Stimulated activated naive CD8-positive, alpha-beta T cell treated with anti-CD3 and anti-CD28 coated beads, Interleukin-15, Interleukin-2, amounts not matched to agents 100 U/mL and 50 U/mL, for 24 hours (primary cell): Measurements from ENCODE around the gene CD19.
"Not testable (repeated sequence)": the region's sequence is repeated elsewhere in the genome, so short reads cannot be mapped to it uniquely, and the experiment has no call there.

Experiments
- ATAC-seq: fragments of 150-1000 bp; cut with Tn5 transposase; one replicate; pipeline ENCODE4 v1.10.0; 2021
- DNase-seq: peaks from one replicate; pipeline ENCODE4 v3.0.0; 2021

The CD19 gene

DNA sequence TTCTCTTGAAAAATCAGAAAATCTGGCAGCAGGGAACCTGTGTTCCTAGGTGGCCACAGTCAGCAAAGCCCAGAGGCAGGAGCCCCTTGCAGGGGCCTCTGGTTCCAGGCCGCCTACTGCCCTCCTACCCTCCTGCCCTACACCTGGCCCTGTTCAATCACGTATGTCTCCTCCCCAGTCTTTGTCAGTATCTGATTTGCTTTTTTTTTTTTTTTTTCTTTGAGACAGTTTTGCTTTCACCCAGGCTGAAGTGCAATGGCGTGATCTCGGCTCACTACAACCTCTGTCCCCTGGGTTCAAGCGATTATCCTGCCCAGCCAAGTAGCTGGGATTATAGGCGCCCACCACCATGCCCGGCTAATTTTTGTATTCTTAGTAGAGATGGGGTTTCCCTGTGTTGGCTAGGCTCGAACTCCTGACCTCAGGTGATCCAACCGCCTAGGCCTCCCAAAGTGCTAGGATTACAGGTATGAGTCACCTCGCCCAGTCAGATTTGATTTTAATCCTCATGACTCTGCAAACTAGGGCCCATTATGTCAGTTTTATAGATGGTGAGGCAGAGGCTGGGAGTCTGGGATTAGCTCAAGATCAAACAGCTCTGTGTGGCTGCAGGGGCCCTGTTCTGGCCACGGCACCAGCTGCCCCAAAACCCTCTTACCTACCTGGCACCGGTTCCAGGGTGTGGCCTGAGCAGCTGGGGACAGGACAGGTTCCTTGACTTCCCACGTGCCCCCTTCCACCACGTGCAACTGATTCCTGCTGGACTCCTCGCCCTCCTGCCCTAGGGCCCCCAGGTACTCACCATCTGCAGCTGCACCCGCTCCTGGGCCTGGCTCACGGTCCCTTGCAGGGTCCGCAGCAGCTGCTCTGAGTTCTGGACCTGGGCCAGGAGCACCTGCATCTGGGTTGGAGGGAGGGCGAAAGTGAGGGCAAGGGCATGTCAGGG is 21.4 kb upstream of the CD19 start:
- ATAC-seq (peak; percentile 48), DNase-seq (no peak)

GRCh38 chr16:28912558-28912957 is 19.2 kb upstream of the CD19 start:
- ATAC-seq (no peak), DNase-seq (no peak)

DNA sequence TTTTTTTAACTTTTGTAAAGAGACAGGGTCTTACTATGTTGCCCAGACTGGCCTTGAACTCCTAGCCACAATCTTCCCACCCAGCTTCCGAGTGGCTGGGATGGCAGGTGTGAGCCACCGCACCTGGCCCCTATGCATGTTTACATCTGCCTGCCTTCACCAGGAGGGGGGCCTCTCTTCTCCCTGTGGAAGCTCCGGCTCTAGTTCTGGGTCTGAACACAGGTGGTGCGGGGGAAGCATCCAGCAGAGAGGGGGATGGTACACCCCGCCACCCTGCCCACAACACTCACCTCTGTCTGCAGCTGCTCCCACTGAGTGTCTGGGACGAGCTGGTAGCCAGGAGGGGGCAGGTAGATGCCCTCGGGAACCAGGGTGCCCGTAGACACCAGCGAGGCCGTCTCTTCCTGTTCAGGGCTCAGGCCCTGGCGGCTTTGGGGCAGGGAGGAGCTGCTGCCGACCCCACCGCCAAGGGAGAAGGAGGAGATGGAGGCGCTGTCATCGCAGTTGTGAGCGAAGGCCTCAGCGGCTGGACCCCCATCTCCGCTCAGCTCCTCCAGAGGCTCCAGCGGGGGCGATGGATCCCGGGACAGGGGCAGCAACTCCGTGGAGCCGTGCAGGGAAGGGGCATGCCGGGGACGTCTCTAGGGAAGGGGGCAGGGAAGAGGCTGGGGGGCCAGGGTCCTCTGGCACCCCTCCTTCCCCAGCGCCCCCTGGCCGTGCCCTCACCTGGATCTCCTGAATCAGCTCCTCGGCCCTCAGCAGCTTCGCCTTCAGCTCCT is 17.6 kb upstream of the CD19 start:
- DNase-seq = no peak
- no peak for ATAC-seq

GRCh38 chr16:28915181-28915580 is 16.6 kb upstream of the CD19 start:
- ATAC-seq = no peak
- DNase-seq = no peak

DNA sequence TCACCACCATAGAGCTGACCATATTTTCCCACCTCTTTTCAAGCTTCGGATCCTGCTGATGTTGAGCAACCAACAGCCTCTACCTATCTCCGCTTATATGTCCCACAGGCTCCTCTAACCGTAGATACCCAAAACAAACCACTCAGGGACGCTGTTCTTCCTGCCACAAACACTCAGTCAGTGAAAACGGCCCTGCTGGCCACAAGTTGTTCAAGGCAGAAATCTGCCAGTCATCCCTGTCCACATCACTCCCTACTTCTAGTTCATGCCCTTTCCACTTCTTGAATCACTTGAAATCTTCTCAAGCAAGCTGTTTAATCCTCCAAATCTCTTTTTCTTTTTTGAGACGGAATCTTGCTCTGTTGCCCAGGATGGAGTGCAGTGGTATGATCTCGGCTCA is 14.7 kb upstream of the CD19 start:
- DNase-seq (no peak), ATAC-seq (no peak)

GRCh38 chr16:28918698-28919097 is 13.1 kb upstream of the CD19 start:
- ATAC-seq (no peak), DNase-seq (no peak)

- DNase-seq = no peak
- ATAC-seq = no peak
Measured at GRCh38 chr16:28923231-28923587, 8.6 kb upstream of the CD19 start.

DNA sequence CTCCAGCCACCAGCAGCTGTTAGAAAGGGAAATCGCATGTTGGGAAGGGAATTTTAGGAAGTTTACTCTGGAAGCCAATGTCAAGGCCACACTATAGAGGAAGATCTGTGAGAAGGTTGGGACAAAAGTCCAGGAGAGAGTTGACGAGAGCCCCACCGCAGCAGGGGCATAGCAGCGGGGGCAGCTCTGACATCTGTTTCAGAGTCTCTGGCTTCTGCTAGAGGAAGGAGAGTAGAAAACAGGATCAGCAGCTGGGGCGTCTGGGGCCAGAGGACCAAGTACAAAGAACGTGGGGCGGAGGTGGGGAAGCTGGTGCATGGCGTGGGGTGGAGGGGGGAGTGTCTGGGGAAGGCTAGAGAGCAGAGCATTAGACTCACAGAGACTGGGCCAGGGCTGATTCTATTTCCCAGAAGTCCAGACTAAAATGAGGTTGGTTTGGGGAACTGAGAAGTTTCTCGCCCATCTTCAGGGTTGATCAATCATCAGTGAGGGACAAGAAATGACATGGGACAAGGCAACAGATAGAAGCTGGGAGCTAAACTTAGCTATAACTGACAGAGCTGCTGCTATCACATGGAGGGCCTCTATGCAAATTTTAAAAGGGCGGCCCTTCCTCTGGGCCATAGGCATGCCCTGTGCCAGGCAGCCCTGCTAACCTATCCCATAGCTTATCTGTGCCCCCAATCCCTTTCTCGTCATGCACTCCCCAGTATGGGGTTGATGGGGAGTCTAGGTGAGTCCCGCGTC is 7.9 kb upstream of the CD19 start:
- no peak for DNase-seq
- ATAC-seq = no peak

GRCh38 chr16:28924399-28924761 is 7.4 kb upstream of the CD19 start:
- ATAC-seq (no peak), DNase-seq (no peak)

GRCh38 chr16:28924762-28925385 is 6.9 kb upstream of the CD19 start, which contains the start of gene RABEP2:
RABEP2 (minus strand) TSS chr16:28925238; CDS start chr16:28925163, 75 bp downstream.
- ATAC-seq = peak; percentile 89
- peak; percentile 99 for DNase-seq

GRCh38 chr16:28925386-28926228 is 6.2 kb upstream of the CD19 start:
- ATAC-seq = peak; percentile 75
- peak; percentile 88 for DNase-seq

DNA sequence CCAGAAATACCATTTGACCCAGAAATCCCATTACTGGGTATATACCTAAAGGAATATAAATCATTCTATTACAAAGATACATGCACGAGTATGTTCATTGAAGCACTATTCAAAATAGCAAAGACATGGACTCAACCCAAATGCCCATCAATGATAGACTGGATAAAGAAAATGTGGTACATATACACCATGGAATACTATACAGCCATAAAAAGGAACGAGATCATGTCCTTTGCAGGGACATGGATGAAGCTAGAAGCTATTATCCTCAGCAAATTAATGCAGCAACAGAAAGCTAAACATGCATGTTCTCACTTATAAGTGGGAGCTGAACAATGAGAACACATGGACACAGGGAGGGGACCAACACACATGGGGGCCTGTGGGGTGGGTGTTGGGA is 5.5 kb upstream of the CD19 start:
- not testable (repeated sequence) for DNase-seq, ATAC-seq

GRCh38 chr16:28927815-28928214 is 4.0 kb upstream of the CD19 start:
- ATAC-seq = no peak
- DNase-seq = no peak

DNA sequence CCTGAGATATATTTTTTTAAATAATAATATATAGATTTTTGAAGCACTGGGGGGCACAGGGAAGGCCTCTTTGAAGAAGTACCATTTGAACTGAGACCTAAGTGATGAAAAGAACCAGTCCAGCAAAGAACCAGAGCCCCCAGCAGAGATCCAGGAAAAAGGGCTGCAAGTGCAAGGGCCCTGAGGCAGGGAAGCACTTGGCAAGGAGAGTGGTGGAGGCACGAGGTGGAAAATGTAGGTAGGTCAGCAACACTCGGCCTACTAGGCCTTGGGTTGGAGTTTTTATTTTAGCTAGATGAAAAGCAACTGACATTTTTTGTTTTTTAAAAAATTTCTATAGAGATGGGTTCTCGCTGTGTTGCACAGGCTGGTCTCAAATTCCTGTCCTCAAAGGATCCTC is 1.6 kb upstream of the CD19 start:
- ATAC-seq (no peak), DNase-seq (no peak)

GRCh38 chr16:28930652-28931051 is 1.1 kb upstream of the CD19 start:
- DNase-seq = peak; percentile 43
- ATAC-seq = no peak

- ATAC-seq (no peak), DNase-seq (no peak)
Measured at GRCh38 chr16:28932339-28933141, 769 bp downstream of the CD19 start.

GRCh38 chr16:28933171-28933570 is 1.4 kb downstream of the CD19 start:
- no peak for DNase-seq
- ATAC-seq = no peak

DNA sequence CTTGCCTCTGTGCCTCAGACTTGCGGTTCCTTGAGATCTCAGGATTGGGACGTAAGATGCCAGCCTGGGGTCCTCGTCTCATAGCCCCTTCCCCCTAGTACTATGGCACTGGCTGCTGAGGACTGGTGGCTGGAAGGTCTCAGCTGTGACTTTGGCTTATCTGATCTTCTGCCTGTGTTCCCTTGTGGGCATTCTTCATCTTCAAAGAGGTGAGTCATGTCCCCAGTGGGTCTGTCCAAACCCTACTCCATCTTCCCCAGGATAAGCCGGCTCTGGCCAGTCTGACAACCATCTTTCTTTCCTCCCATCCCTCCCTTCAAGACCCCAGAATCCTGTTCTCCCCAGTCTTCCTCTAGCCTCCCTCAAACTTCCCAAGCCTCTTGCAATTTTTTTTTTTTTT is 3.6 kb downstream of the CD19 start:
- no peak for ATAC-seq
- no peak for DNase-seq

- DNase-seq (peak; percentile 88), ATAC-seq (peak; percentile 99)
Measured at GRCh38 chr16:28935924-28936783, 4.4 kb downstream of the CD19 start.
